H1 (cell line): ENCODE measurements around the gene MYH9. TPM values are rescaled to one million over a fixed set of nuclear protein-coding genes. Genes with fewer than 3 reads are reported as not detected.

Source experiments
- CTCF ChIA-PET: fragments of 300-600 bp; sonication (Branson Sonifier 250); formaldehyde crosslinking; loops from one replicate; lab custom pipeline; 2021; ENCODE audit not compliant: partially characterized antibody; lab: Charles Lee
- POLR2A ChIA-PET: fragments of 300-600 bp; sonication (Branson Sonifier 250); formaldehyde crosslinking; loops from one replicate; lab custom pipeline; 2021; ENCODE audit warnings: inconsistent platforms; ENCODE audit not compliant: partially characterized antibody; lab: Charles Lee
- DNase-seq, 2 experiments: peaks; one replicate each; pipeline versions ENCODE4 v3.0.0 to v3.0.0-alpha.2; 2010 to 2022; ENCODE audit warnings: low spot score in 2 of 2, low read depth in 1 of 2, mixed read lengths in 1 of 2
- FAIRE-seq: peaks from 2 replicates; lab custom pipeline; 2011; peaks lifted over from hg19 to GRCh38; lab: Jason Lieb, UNC
- H2AFZ ChIP-seq: 2 replicates; pipeline ENCODE4 v1.8.1; 2012; ENCODE audit warnings: low read length, inconsistent platforms
- H2AK5ac ChIP-seq: 2 replicates; pipeline ENCODE4 v1.6.1; 2013; ENCODE audit warnings: low read depth, low read length
- H2BK120ac ChIP-seq: replicated peaks from 2 replicates; pipeline ENCODE3; 2013; ENCODE audit warnings: low read depth, low read length, inconsistent platforms
- H2BK12ac ChIP-seq: 2 replicates; pipeline ENCODE4 v1.6.1; 2013; ENCODE audit warnings: low read depth, low read length
- H2BK15ac ChIP-seq: 2 replicates; pipeline ENCODE4 v1.6.1; 2013; ENCODE audit warnings: low read length
- H2BK20ac ChIP-seq: 2 replicates; pipeline ENCODE4 v1.6.1; 2013; ENCODE audit warnings: low read length
- H2BK5ac ChIP-seq: 2 replicates; pipeline ENCODE4 v1.6.1; 2013; ENCODE audit warnings: low read depth, low read length
- H3K14ac ChIP-seq: 2 replicates; pipeline ENCODE4 v1.6.1; 2013; ENCODE audit warnings: inconsistent platforms; ENCODE audit not compliant: insufficient read length
- H3K18ac ChIP-seq: 2 replicates; pipeline ENCODE4 v1.6.1; 2013; ENCODE audit warnings: low read length; ENCODE audit errors: extremely low read depth
- H3K23ac ChIP-seq: 2 replicates; pipeline ENCODE4 v1.6.1; 2013; ENCODE audit warnings: inconsistent platforms; ENCODE audit not compliant: insufficient read length
- H3K23me2 ChIP-seq: 2 replicates; pipeline ENCODE4 v1.6.1; 2013; ENCODE audit warnings: low read depth, low read length
- H3K27ac ChIP-seq: 2 replicates; pipeline ENCODE4 v1.6.1; 2011; ENCODE audit warnings: low read depth, low read length, inconsistent platforms
- H3K27me3 ChIP-seq, 4 experiments: replicated peaks in 1 of 4; 1 replicate in 1 of 4; 2 replicates in 3 of 4; pipeline versions ENCODE4 v1.6.1 to v1.8.1; 2011 to 2013; ENCODE audit warnings: low read length in 3 of 4, mild to moderate bottlenecking in 3 of 4, inconsistent platforms in 2 of 4, mixed read lengths in 2 of 4, moderate library complexity in 1 of 4; ENCODE audit not compliant: control insufficient read depth in 3 of 4, insufficient read depth in 3 of 4; ENCODE audit errors: extremely low read depth in 1 of 4
- H3K36me3 ChIP-seq, 4 experiments: 2 replicates each; pipeline versions ENCODE4 v1.6.1 to v1.8.1; 2011 to 2013; ENCODE audit warnings: mild to moderate bottlenecking in 4 of 4, low read length in 3 of 4, moderate library complexity in 2 of 4, control low read depth in 1 of 4, inconsistent platforms in 1 of 4; ENCODE audit not compliant: insufficient read depth in 4 of 4, control insufficient read depth in 2 of 4
- H3K4ac ChIP-seq: replicated peaks from 2 replicates; pipeline ENCODE3; 2013; ENCODE audit warnings: low read length, low read depth, mixed read lengths, inconsistent platforms; ENCODE audit not compliant: insufficient read length
- H3K4me1 ChIP-seq, 4 experiments: replicated peaks in 1 of 4; 1 replicate in 1 of 4; 2 replicates in 3 of 4; pipeline versions ENCODE4 v1.6.1 to v1.8.1; 2011 to 2013; ENCODE audit warnings: low read length in 3 of 4, inconsistent platforms in 2 of 4, mixed read lengths in 1 of 4; ENCODE audit not compliant: insufficient read depth in 4 of 4, control insufficient read depth in 3 of 4
- H3K4me2 ChIP-seq, 2 experiments: 2 replicates each; pipeline versions ENCODE4 v1.6.1 to v1.8.1; 2011 to 2013; ENCODE audit warnings: low read depth in 2 of 2, low read length in 2 of 2, control low read depth in 1 of 2, inconsistent platforms in 1 of 2, mild to moderate bottlenecking in 1 of 2; ENCODE audit not compliant: insufficient read depth in 1 of 2
- H3K4me3 ChIP-seq, 4 experiments: fragments of 200-600, 300-600 bp in 1 of 4; sonication (generic), shearing (Covaris generic), sonication (Bioruptor Twin) in 1 of 4; 2 replicates each; pipeline versions ENCODE4 v1.5.1 to v1.8.1; 2011 to 2016; ENCODE audit warnings: low read length in 4 of 4, low read depth in 3 of 4, control low read depth in 2 of 4, inconsistent platforms in 2 of 4, mild to moderate bottlenecking in 2 of 4, mixed read lengths in 1 of 4, moderate library complexity in 1 of 4; ENCODE audit not compliant: insufficient read depth in 2 of 4; ENCODE audit errors: extremely low read depth in 1 of 4
- H3K56ac ChIP-seq: replicated peaks from 2 replicates; pipeline ENCODE3; 2013; ENCODE audit warnings: low read depth, mild to moderate bottlenecking, mixed read lengths, low read length, inconsistent platforms; ENCODE audit not compliant: insufficient read length
- H3K79me1 ChIP-seq: 2 replicates; pipeline ENCODE4 v1.6.1; 2013; ENCODE audit warnings: low read depth, low read length, control low read depth
- H3K79me2 ChIP-seq, 2 experiments: 2 replicates each; pipeline versions ENCODE4 v1.6.1 to v1.8.1; 2012 to 2013; ENCODE audit warnings: low read length in 2 of 2, mild to moderate bottlenecking in 2 of 2, inconsistent platforms in 1 of 2; ENCODE audit not compliant: insufficient read depth in 2 of 2, control insufficient read depth in 1 of 2
- H3K9ac ChIP-seq, 4 experiments: replicated peaks in 1 of 4; 1 replicate in 1 of 4; 2 replicates in 3 of 4; pipeline versions ENCODE4 v1.6.1 to v1.8.1; 2011 to 2013; ENCODE audit warnings: low read depth in 3 of 4, low read length in 3 of 4, control low read depth in 2 of 4, mild to moderate bottlenecking in 2 of 4, moderate library complexity in 2 of 4, inconsistent platforms in 1 of 4; ENCODE audit errors: extremely low read depth in 1 of 4
- H3K9me3 ChIP-seq, 2 experiments: 2 replicates each; pipeline versions ENCODE4 v1.6.1 to v1.8.1; 2012 to 2013; ENCODE audit warnings: mild to moderate bottlenecking in 2 of 2, moderate library complexity in 2 of 2, control low read depth in 1 of 2, inconsistent platforms in 1 of 2, low read depth in 1 of 2, low read length in 1 of 2, mixed read lengths in 1 of 2; ENCODE audit not compliant: insufficient read depth in 2 of 2
- H4K20me1 ChIP-seq, 2 experiments: replicated peaks in 1 of 2; 2 replicates each; pipeline versions ENCODE3 to v1.8.1; 2011 to 2013; ENCODE audit warnings: inconsistent platforms in 2 of 2, low read length in 2 of 2, mild to moderate bottlenecking in 1 of 2; ENCODE audit not compliant: insufficient read depth in 2 of 2, control insufficient read depth in 1 of 2
- H4K5ac ChIP-seq: 2 replicates; pipeline ENCODE4 v1.6.1; 2013; ENCODE audit warnings: low read length, low read depth, mixed read lengths, inconsistent platforms; ENCODE audit not compliant: insufficient read length
- H4K8ac ChIP-seq: 2 replicates; pipeline ENCODE4 v1.8.0; 2013; ENCODE audit warnings: mild to moderate bottlenecking, moderate library complexity, low read length, inconsistent platforms; ENCODE audit not compliant: insufficient read depth; ENCODE audit errors: extremely low read depth
- H4K91ac ChIP-seq: replicated peaks from 2 replicates; pipeline ENCODE3; 2013; ENCODE audit warnings: low read length, mixed read lengths, inconsistent platforms; ENCODE audit not compliant: insufficient read length
- POU5F1 ChIP-seq: IDR thresholded peaks from 2 replicates; pipeline ENCODE4 v1.6.1; 2011; ENCODE audit warnings: low read depth, mild to moderate bottlenecking, low read length, moderate library complexity
- SIRT6 ChIP-seq: IDR thresholded peaks from one replicate; pipeline ENCODE4 v1.7.1; 2012; ENCODE audit warnings: low read length, inconsistent platforms
- YY1 ChIP-seq: IDR thresholded peaks from 2 replicates; pipeline ENCODE4 v1.6.1; 2011; ENCODE audit warnings: low read depth, mild to moderate bottlenecking, low read length
- WGBS, 2 experiments: shearing (Covaris generic) in 1 of 2; methylation state at CpG; one replicate each; pipeline versions ENCODE4 v1.1.6 to v1.1.7; 2013 to 2015; ENCODE audit warnings: low lambda C conversion rate in 2 of 2, mixed read lengths in 2 of 2, inconsistent platforms in 1 of 2, low coverage in 1 of 2, missing lambda C conversion rate in 1 of 2; ENCODE audit not compliant: insufficient replicate concordance in 2 of 2, insufficient coverage in 1 of 2, insufficient read length in 1 of 2; ENCODE audit errors: extremely low coverage in 1 of 2, missing lambda C conversion rate in 1 of 2; 5-methylcytosine and 5-hydroxymethylcytosine counted together
- polyA plus RNA-seq, 7 experiments: library from polyadenylated mRNA; depleted of rRNA in 3 of 7; stranded (reverse) in 5 of 7; unstranded in 2 of 7; fragments of >200 nt in 5 of 7; fragments of 200-250 nt in 2 of 7; gene quantifications; 1 replicate in 5 of 7; 2 replicates in 1 of 7; 4 replicates in 1 of 7; pipeline versions ENCODE4 v1.2.1 to v1.2.3, GENCODE V29; 2011 to 2013; ENCODE audit warnings: missing spikeins in 2 of 7, mixed read lengths in 2 of 7
- total RNA-seq: library from RNA; stranded (reverse); fragmentation: NEBNext Ultra II Directional; extraction: Animal tissue kit (Norgen Biotek cat#: 25700); gene quantifications from 2 replicates; pipeline ENCODE4 v1.2.1, GENCODE V29; 2021
- TF ChIP-seq, protein P1 (sequence below): IDR thresholded peaks from 2 replicates; pipeline ENCODE4 v1.6.1; 2012; ENCODE audit warnings: inconsistent platforms

Gene MYH9
- total and polyA plus RNA-seq, 2 of the 8 experiments (the other 6 are each of a cell fraction or from before 2014, with no cell fraction given): 24.9 to 322 TPM

DNA sequence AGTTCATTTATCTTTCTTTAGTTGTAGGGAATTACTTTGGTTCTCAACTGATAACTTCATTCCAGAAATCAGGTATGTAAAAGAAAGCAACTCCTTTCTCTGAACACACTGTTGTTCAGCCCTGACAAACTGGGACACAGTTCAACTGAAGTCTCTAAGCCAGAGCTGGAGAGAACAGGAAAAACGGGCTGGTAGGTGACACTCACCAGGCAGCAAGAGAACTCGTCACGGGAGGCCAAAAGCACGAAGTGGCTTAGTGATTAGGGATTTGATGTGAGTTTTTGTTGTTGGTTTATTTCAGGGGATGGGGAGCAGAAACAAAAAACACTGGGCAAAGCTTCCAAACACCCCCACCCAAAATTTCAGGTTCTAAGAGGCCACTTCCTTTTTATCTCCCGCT, 54.1 kb downstream of the MYH9 start:
- no peak overlapping the region for H2BK120ac ChIP-seq
- H4K91ac ChIP-seq: no peak overlapping the region
- H3K23ac ChIP-seq: no peak overlapping the region
- H3K79me1 ChIP-seq: peaks cover 13% of the 10 kb centered on the region
- no peak overlapping the region for H2BK5ac ChIP-seq
- H3K4me2 ChIP-seq: no peak overlapping the region
- H3K4me3 ChIP-seq: no peak overlapping the region
- DNase-seq (no peak), FAIRE-seq (no peak)
- no peak overlapping the region for H2AFZ ChIP-seq
- no peak overlapping the region for H3K56ac ChIP-seq
- H3K27me3 ChIP-seq: no peaks in the 10 kb centered on the region
- H3K23me2 ChIP-seq: no peaks in the 10 kb centered on the region
- H4K5ac ChIP-seq: no peak overlapping the region
- no peak overlapping the region for H2BK12ac ChIP-seq
- no peak overlapping the region for H3K14ac ChIP-seq
- no peak overlapping the region for H3K4ac ChIP-seq
- ChIA-PET CTCF (interaction anchor here (1.0 to 6.0 kb wide), 21 partner anchors 8 to 148 kb away, joined by 3 to 33 read pairs (median 4); partner anchors contain the start of gene TXN2), POLR2A (interaction anchor here (0.5 to 3.8 kb wide), 11 partner anchors 8 to 158 kb away, joined by 3 to 24 read pairs (median 6); partner anchors contain the start of gene TXN2)
- no peak overlapping the region for H2AK5ac ChIP-seq
- no peak overlapping the region for H3K9ac ChIP-seq
- peaks cover 0 to 90% of the 10 kb centered on the region in 2 experiments; a peak in 2 of 4 replicates for H3K79me2 ChIP-seq
- H4K8ac ChIP-seq: no peak overlapping the region
- H2BK15ac ChIP-seq: no peak overlapping the region
- H2BK20ac ChIP-seq: no peak overlapping the region
- H3K9me3 ChIP-seq: no peaks in the 10 kb centered on the region
- TF ChIP-seq POU5F1 (no peak), SIRT6 (no peak), YY1 (no peak)
- TF ChIP-seq, protein P1, sequence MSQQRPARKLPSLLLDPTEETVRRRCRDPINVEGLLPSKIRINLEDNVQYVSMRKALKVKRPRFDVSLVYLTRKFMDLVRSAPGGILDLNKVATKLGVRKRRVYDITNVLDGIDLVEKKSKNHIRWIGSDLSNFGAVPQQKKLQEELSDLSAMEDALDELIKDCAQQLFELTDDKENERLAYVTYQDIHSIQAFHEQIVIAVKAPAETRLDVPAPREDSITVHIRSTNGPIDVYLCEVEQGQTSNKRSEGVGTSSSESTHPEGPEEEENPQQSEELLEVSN: 0 out of 2 replicates have a peak, but pooled peaks have one; percentile 7
- no peak overlapping the region for H3K18ac ChIP-seq
- 0 out of 2 replicates have a peak overlapping the region, but pooled peaks have one; percentile 12 for H3K27ac ChIP-seq
- peaks cover 14 to 53% (median 33%) of the 10 kb centered on the region in 4 experiments for H3K4me1 ChIP-seq
- 93% methylated on average over 5 of the region's 5 CpGs; no CpG with 5 or more reads in 1 of the 2 experiments for WGBS, 2 experiments
- H4K20me1 ChIP-seq: peaks cover 7 to 35% of the 10 kb centered on the region in 2 experiments
- peaks cover 8 to 22% (median 15%) of the 10 kb centered on the region in 4 experiments for H3K36me3 ChIP-seq
